Erythroblast (primary cell): ENCODE measurements around the gene ITLN2.

ENCODE experiments used
- GATA1 ChIP-seq: IDR thresholded peaks from 2 replicates; pipeline ENCODE4 v1.6.1; 2011; ENCODE audit warnings: low read depth, mild to moderate bottlenecking, control low read depth, low read length, moderate library complexity
- POLR2A ChIP-seq: IDR thresholded peaks from 2 replicates; pipeline ENCODE4 v1.6.1; 2011; ENCODE audit warnings: mild to moderate bottlenecking, low read length

DNA sequence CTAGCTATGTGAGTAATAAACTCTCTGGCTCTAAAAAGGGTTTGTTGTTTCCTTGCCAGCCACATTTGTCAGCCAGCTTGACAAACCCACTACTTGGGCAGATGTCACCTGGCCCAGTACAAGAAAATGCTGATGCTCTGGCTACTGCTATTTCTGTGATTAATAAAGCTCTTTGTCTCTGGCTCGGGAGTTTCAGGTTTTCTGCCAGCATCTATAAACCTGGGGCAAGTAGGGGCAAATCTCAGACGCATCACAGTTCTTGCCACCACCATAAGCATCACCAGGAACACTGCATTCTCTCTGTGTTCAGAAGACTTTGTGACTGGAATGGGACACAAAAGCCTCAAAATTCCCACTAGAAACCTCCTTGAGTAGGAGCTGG lies 2.5 kb downstream of the ITLN2 start:
- TF ChIP-seq POLR2A (no peak), GATA1 (no peak)
